Measurements from ENCODE around the gene NLGN3.

The NLGN3 gene

DNA sequence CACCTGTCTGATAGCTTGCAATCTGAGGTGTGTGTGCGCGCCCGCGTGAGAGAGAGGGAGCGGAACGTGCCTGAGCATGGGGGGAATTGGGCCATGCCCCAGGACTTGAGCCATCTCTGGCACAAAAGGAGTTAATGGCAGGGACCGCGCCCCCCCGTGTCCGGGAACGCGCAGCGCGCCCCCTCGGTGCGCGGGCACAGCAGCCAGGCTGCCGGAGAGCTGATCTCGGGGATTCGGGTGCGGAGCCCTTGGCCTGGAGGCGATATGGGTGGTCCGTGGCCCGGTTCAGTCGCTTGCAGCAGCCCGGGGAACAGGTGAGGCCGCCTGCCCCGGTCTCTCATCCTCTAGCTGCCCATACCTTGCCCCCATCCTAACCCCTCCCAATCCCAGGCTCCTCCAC is at the start of gene NLGN3:
TSS of gene NLGN3 (plus strand) at position 191 of the 400 bp plus-strand sequence. CDS start 2,909 bp downstream, outside the sequence.
- no peak for DNase-seq (ENCODE audit: low read depth)

DNA sequence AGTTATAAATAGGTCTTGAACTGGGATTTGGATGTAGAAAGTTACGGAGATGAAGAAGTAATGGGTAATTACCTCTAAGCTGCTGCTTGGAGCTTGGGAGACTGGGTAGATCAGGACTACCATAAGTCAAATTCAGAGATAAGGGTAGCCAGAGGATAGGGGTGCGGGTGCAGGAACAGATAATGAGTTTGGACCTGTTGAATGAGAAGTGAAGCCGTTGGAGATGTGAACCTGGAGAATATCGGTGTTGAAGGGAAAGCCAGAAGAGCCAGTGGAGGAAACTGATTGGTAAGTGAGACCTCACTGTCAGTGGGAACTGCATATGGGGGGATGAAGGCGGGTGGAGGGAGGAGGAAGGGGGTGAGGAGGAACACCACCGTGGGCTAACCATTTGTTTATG is 49.6 kb upstream of the NLGN3 start:
- DNase-seq (ENCODE audit: low read depth), result no peak

DNA sequence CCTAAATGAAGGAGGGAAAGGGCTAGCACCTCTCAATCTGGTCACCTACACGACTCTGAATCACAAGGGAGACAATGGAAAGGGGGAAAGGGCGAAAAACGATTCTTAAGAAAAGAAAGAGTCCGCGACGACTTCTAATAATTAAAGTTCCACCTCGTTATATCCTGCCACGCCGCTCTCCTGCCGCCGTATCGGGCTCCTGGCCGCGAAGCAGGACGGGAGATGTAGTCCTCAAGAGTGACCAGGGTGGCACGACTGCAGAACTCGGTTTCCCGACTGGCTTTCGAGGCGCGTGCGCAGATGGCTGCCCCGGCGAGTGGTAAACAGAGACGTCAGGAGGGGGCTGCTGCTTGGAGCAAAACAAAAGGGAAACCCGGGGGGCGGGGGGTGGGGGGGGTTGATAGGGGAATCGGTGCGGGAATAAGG is 49.1 kb upstream of the NLGN3 start, which contains the start of gene FOXO4:
TSS of gene FOXO4 (plus strand) at position 297 of the 426 bp plus-strand sequence. CDS start 678 bp downstream, outside the sequence.
- peak; percentile 79 for DNase-seq (ENCODE audit: low read depth)

DNA sequence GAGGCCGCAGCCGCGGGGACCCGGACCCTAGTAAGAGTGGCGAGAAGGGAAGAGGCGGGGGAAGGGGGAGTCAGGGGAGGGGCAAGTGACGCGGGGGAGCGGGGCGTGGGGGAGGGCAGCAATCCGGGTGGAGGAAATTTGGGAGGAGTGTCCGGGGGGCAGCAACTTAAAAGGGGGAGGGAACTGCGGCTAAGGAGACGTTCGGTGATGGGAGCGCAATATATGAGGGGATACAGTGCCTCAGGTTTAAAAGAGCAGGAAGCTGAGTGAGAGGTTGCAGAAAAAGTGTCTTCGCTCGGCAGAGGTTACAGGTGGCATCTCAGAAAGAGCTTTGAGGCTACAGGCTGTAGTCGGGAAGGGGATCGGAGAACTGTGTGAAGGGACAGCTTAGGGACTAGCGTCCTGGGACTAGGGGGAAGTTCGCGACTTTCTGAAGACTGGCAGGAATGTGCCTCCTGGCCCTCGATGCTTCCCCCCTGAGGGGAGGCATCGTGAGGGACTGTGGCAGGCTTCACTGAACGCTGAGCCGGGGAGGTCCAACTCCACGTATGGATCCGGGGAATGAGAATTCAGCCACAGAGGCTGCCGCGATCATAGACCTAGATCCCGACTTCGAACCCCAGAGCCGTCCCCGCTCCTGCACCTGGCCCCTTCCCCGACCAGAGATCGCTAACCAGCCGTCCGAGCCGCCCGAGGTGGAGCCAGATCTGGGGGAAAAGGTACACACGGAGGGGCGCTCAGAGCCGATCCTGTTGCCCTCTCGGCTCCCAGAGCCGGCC is 48.5 kb upstream of the NLGN3 start:
- DNase-seq (ENCODE audit: low read depth), result peak; percentile 57

DNA sequence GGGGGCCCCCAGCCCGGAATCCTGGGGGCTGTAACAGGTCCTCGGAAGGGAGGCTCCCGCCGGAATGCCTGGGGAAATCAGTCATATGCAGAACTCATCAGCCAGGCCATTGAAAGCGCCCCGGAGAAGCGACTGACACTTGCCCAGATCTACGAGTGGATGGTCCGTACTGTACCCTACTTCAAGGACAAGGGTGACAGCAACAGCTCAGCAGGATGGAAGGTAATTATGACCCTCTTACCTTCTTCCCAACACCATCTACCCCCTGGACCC is 47.9 kb upstream of the NLGN3 start:
- no peak for DNase-seq (ENCODE audit: low read depth)

DNA sequence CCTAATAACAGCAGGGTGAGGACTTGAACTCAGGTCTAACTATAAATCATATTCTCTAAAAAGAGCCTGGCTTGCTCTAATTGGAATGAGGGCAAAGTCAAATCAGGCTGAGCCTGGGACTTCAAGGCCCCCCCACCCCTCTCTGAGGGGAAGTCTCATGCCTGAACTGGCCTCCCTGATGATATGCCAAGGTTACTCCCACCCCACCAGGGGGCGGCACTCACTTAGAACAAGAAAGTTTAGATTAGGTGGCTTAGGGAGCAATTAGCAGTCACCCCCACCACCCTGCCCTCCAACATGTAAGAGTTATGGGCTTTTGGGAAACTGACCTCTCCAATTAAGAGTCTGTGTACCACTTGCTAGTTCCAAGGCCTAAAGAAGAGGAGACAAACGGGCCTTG is 46.3 kb upstream of the NLGN3 start:
- peak; percentile 10 for DNase-seq (ENCODE audit: low read depth)

DNA sequence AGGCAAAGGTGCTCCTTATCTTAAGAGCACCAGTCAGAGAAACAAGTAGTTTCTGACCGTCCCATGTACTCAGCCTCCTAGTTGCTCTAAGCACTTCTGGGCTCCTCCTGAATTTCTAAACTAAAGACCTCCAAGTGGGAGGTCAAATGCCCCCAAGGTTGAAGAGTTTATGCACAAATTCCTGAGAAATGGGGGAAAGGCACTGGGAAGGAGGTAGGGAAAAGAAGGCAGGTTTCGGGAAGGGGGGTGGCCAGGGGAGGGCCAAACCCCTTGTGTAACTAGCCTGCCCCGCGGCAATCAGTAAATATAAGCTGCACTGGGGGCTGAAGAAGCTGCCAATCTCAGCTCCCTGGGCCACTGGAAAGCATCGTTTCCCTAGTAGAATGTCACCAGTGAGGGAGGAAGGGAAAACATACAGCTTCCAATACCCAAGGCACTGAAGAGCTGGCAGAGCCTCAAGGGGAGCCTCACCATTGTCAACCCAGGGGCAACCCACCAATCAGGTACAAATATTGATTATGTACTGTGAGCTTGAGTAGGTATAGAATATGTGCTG is 45.6 kb upstream of the NLGN3 start:
- DNase-seq (ENCODE audit: low read depth), result no peak

DNA sequence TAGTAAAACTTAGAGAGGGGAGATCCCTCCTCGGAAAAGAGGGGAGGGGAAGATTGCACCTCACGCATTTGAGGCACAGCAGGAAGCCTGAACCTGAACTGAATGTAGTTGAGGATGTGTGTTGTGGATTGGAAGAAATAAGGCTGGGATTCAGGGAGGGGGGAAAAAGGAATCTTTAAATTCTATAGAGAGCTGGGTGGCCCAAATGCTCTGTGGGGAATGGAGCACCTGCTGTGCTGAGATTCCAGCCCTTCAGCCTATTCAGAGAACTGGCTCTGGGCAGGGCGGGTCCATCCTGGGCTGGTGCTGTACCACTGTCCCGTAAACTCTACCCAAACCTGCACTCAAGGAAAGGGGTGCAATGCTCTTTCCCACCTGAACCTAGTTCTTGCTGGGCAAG is 44.9 kb upstream of the NLGN3 start:
- no peak for DNase-seq (ENCODE audit: low read depth)

DNA sequence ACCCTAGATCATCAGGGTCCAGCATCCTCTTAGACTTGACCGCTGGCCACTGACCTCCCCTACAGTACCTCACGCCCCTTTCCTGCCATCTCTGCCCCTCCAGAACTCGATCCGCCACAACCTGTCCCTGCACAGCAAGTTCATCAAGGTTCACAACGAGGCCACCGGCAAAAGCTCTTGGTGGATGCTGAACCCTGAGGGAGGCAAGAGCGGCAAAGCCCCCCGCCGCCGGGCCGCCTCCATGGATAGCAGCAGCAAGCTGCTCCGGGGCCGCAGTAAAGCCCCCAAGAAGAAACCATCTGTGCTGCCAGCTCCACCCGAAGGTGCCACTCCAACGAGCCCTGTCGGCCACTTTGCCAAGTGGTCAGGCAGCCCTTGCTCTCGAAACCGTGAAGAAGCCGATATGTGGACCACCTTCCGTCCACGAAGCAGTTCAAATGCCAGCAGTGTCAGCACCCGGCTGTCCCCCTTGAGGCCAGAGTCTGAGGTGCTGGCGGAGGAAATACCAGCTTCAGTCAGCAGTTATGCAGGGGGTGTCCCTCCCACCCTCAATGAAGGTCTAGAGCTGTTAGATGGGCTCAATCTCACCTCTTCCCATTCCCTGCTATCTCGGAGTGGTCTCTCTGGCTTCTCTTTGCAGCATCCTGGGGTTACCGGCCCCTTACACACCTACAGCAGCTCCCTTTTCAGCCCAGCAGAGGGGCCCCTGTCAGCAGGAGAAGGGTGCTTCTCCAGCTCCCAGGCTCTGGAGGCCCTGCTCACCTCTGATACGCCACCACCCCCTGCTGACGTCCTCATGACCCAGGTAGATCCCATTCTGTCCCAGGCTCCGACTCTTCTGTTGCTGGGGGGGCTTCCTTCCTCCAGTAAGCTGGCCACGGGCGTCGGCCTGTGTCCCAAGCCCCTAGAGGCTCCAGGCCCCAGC is 43.8 kb upstream of the NLGN3 start:
- no peak for DNase-seq (ENCODE audit: low read depth)

DNA sequence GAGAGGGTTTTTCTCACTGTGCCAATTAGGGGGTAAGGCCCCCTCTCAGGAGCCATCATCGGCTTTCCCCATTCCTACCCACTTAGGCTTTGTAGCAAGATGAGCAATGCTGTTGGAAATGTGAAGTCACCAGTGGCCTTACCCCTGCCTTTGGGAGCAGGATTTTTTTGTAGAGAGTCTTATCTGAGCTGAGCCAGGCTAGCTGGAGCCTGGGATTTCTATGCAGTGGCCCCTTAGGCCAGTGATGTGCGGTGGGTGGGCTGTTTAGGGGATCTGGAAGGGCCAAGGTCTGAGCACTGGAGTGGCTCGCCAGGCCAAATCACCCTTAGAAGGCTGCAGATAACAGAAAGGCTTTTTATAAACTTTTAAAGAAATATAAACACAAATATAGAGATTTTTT is 42.3 kb upstream of the NLGN3 start:
- no peak for DNase-seq (ENCODE audit: low read depth)

DNA sequence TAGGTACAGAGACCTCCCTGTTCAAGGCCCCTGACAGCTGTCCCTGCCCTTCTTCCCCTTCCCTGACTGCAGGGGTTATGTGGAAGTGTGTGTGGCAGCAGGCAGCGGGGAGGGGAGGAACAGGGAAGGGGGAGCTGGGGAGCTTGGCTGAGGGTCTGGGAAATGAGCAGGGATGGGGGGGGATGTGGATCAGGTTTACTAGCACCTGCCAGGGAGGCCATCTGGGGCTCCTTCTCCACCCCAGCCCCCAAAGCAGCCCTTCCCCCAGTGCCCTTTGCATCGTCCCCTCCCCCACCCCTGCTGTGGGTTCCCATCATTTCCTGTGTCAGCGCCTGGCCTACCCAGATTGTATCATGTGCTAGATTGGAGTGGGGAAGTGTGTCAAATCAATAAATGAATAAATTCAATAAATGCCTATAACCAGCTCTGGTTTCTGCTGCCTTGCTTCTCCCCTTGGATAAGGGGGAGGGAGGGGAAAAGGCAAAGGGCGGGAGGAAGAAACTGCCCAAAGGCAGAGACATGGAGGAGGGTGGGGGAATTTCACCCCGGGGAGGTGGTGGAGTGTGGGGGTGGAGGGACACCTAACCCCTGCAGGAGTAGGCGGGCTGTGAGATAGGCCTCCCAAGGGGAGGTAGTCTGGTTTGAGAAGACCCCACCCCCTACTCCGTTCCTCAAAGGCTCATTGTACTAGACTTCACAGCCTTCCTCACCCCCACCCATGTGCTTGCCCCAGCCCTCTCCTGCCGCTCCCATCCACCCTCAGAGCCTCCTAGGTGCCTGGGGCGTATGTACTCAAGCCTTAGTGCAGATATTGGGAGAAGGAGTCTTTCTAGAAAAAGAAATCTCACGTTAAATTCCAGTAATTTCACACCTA is 41.3 kb upstream of the NLGN3 start:
- DNase-seq (ENCODE audit: low read depth), result no peak

DNA sequence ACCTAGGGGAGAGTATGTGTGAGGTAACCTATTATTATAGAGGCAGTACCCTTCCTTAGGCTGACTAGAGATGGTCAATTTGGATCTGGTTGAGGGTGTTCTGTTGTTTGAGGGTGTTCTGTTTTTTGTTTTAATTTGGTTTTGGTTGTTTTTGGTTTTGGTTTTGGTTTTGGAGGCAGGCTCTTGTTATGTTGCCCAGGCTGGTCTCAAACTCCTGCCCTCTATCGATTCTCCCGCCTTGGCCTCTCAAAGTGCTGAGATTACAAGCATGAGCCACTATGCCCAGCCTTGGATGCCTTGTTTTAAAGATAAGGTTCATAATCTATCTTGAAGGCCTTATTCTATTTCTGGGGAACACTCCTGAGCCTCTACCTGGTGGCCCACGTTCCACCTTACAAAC is 39.0 kb upstream of the NLGN3 start:
- DNase-seq (ENCODE audit: low read depth), result no peak

DNA sequence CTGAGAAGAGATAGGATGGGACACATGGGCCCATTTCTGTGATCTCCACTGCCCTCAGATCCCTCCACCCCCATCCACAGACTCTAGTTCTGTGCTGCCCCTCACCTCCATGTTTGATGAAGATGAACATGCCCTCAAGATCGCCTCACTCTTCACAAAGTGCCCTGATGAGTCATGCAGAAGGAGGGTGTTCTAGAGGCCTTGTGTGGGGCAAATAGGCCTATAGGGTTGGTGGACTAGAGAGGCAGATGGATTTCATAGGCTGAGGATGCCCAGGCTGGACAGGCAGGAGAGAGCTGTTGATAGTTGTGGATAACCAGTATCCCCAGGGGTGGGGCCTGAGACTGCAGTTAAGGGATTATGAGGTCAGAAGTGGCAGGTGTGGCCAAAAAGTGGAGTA is 38.2 kb upstream of the NLGN3 start, which contains the start of gene CXorf65:
TSS of gene CXorf65 (minus strand) at position 314 of the 400 bp plus-strand sequence. CDS start at position 130, 184 bp downstream.
- DNase-seq (ENCODE audit: low read depth), result no peak

DNA sequence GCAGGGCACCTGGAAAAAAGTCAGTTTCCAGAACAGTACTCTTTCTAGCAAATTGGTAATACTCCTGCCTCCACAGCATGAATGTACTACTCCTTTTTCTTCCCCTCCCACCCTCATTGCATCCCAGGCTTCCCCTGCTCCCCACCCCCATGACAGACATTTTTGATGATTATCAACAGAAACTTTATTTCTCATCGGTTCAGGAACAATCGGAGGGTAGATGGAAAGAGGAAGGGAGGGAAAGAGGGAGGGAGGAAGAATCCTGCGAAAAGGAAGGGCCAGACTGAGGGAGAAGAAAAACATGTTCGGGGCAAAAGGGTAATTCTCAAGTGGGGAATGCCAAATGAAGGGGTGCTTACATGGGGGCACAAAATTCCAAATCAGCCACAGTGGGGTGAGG is 37.4 kb upstream of the NLGN3 start:
- DNase-seq (ENCODE audit: low read depth), result no peak

DNA sequence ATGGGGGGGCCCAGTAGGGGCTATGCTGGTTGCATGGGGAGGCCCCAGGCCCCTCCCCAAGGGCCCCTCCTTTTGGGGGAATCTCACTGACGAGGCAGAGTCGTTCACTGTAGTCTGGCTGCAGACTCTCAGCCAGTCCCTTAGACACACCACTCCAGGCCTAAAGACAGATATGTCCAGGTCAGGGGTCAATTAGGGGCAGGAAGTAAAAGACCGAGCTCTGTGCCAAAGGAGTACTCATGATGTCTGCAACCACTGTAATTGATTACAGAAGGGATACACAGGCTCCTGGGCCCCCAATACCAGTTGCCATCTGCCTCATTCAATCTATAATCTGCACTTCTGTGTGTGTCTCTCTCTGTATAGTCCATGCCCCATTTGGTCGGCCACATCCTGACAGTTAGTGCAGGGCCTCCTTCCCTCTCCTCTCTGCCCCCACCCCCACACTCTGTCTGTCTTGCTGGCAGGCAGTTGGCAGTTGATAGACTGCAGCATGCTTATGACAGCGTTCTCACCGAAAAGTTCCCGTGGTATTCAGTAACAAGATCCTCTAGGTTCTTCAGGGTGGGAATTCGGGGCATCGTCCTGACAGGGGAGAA is 36.8 kb upstream of the NLGN3 start:
- no peak for DNase-seq (ENCODE audit: low read depth)

DNA sequence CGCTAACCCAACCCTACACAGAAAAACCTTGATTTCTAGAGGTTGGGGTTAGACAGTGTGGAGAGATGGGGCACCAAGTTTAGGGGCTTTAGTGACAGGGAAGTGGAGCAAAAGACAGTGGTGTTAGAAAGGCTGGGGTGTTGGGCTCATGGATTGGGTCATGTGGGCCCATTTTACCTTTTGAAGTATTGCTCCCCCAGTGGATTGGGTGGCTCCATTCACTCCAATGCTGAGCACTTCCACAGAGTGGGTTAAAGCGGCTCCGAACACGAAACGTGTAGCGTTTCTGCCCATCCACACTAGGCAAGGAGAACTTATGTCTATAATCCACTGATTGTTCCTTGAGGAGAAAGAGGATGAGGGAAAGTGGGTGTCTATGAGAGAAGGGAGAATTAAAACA is 35.6 kb upstream of the NLGN3 start:
- DNase-seq (ENCODE audit: low read depth), result no peak

DNA sequence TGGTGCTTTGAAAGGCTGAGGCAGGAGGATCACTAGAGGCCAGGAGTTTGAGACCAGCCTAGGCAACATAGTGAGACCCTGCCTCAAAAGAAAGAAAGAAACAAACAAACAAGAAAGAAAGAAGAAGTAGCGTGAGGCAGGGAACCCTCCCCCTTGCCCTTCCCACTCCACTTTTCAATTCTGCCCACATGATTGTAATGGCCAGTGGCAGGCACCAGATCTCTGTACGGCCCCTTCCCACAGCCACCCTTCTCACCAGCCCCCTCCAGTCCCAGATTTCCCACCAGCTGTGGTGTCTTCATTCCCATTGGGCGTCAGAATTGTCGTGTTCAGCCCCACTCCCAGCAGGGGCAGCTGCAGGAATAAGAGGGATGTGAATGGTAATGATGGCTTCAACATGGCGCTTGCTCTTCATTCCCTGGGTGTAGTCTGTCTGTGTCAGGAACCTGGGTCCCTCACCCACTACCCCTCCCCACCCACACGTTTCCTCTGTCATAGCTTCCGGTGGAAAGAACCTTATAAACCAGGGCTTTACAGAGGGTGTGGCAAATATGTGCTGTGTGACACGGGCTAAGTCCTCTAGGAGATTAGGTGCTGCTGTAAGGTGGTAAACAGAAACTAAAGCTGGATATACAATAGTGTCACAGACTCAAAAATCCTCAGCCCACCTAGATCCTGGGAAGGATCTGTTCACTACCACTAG is 33.3 kb upstream of the NLGN3 start, which contains the start of gene IL2RG:
TSS of gene IL2RG (minus strand) at position 437 of the 703 bp plus-strand sequence. CDS start at position 399, 38 bp downstream.
- no peak for DNase-seq (ENCODE audit: low read depth)

DNA sequence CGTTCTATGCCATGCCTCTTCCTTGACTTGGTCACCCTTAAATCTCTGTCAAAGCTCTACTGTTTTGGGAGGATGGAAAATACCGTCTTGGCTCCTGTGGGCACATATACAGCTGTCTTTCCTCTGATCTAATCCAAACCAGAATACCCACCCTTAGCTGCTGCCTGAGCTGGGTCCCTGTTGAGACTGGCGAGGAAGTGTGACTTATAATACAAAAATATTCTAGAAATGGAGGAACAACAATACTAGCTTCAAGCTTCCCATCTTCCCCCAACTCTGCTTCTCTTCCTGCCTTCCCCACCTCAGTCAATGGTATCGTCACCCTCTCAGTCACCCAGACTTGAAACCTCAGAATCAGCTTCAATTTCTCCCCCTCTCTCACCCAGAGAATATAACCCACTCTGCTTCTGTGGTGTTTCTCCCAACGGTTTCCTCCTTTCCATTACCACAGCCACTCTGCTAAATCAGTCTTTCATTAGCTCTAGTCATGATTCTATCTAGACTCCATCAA is 32.7 kb upstream of the NLGN3 start:
- no peak for DNase-seq (ENCODE audit: low read depth)

DNA sequence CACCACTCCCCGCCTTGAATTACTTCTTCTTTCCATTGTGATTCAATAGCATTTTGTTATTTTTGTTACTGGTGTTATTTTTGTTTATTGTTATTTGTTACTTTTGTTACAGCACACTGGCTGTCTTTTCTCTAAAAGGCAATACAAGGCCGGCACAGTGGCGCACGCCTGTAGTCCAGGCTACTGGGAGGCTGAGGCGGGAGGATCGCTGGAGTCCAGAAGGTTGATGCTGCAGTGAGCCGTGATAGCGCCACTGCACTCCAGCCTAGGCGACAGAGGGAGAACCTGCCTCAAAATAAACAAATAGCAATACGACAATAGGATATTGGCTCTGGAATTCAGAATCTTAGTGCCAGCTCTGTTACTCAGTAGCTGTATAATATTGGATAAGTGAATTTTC is 27.3 kb upstream of the NLGN3 start:
- DNase-seq (ENCODE audit: low read depth), result no peak

All from fibroblast of gingiva (primary cell).